ENCODE measurements around the gene CALD1.

CALD1 gene

GRCh38 chr7:134899729-134900128 is 120.3 kb downstream of the CALD1 start:
- H3K27ac ChIP-seq, result no peak overlapping the region
- TF ChIP-seq ZFX (IDR thresholded peaks at IDR 0.05; ENCODE audit: borderline replicate concordance), result no peak
- TF ChIP-seq CTCF (IDR thresholded peaks at IDR 0.05), result no peak

- TF ChIP-seq CTCF (IDR thresholded peaks at IDR 0.05) (no peak), ZFX (IDR thresholded peaks at IDR 0.05; ENCODE audit: borderline replicate concordance) (no peak)
- H3K27ac ChIP-seq, result no peak overlapping the region
These were observed 120.9 kb downstream of the CALD1 start for GRCh38 chr7:134900166-134900982.

DNA sequence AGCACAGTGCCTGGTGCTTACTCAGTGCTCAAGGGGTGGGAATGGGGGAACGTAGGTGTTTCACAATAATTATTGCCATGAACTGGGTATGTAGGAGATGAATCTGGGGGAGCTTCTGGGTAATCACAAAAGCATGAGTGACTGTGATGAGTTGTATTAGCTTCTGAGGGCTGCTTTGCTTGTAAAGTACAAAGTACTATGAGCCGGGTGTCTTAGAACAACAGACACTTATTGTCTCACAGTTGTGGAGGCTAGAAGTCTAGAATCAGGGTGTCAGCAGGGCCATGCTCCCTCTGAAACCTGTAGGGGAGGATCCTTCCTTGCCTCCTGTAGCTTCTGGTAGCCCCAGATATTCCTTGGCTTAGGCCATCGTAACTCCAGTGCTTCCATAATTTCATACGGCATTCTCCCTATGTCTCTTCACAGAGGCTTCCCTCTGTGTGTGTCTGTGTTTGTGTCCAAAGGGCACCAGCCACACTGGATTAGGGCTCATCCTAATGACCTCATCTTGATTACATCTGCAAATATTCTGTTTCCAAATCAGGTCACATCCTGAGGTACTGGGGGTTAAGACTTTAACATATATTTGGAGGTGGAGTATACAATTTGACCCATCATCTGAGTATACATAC is 122.1 kb downstream of the CALD1 start:
- H3K27ac ChIP-seq, result no peak overlapping the region
- TF ChIP-seq ZFX (IDR thresholded peaks at IDR 0.05; ENCODE audit: borderline replicate concordance) (no peak), CTCF (IDR thresholded peaks at IDR 0.05) (no peak)

DNA sequence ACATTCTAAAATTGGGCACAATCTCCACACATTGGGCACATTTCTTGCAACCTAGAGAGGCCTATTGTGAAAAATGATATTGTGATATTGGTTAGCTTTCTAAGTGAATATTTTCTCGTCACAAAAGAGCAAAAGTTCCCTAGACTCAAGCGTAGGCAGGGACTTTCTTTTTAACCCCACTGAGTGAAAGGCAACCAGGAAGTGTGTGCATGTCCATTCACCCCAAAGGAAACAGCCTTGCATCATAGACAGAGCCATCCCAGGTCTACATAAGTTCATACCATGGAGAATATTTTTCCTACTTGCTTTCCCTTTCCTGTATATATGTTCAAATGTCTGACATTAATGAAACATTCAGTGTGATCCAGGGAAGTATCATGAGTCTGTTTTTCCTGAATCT is 122.6 kb downstream of the CALD1 start:
- H3K27ac ChIP-seq, result no peak overlapping the region
- TF ChIP-seq CTCF (IDR thresholded peaks at IDR 0.05) (no peak), ZFX (IDR thresholded peaks at IDR 0.05; ENCODE audit: borderline replicate concordance) (no peak)

GRCh38 chr7:134903073-134903790 is 123.8 kb downstream of the CALD1 start:
- TF ChIP-seq ZFX (IDR thresholded peaks at IDR 0.05; ENCODE audit: borderline replicate concordance), result no peak
- no peak for TF ChIP-seq CTCF (IDR thresholded peaks at IDR 0.05)
- H3K27ac ChIP-seq, result no peak overlapping the region

GRCh38 chr7:134905375-134905774 is 125.9 kb downstream of the CALD1 start:
- TF ChIP-seq ZFX (IDR thresholded peaks at IDR 0.05; ENCODE audit: borderline replicate concordance) (no peak), CTCF (IDR thresholded peaks at IDR 0.05) (no peak)

More at GRCh38 chr7:134905375-134905774, 125.9 kb downstream of the CALD1 start:
- no peak overlapping the region for H3K27ac ChIP-seq
